Stimulated activated memory B cell treated with anti-CD40 and anti-IgM and Interleukin-4, amounts not matched to agents 10 μg/mL and 1 μg/mL and 100 μg/mL, for 72 hours (primary cell): ENCODE results near the gene MAK.
A peak's percentile ranks its signal among the peaks of the same experiment; 100 is the strongest.
"Not testable (repeated sequence)": the region's sequence is repeated elsewhere in the genome, so short reads cannot be mapped to it uniquely, and the experiment has no call there.

Source experiments
- ATAC-seq: fragments of 150-1000 bp; cut with Tn5 transposase; 2 replicates; pipeline ENCODE4 v1.10.0; 2021
- H3K27ac Mint-ChIP-seq: one replicate; pipeline ENCODE4 v1.8.0; 2022; ENCODE audit warnings: mild to moderate bottlenecking, mixed read lengths
- H3K27me3 Mint-ChIP-seq: one replicate; pipeline ENCODE4 v1.8.0; 2022; ENCODE audit warnings: mixed read lengths
- H3K36me3 Mint-ChIP-seq: one replicate; pipeline ENCODE4 v1.8.0; 2022; ENCODE audit warnings: mixed read lengths
- H3K4me1 Mint-ChIP-seq: one replicate; pipeline ENCODE4 v1.8.0; 2022; ENCODE audit warnings: mixed read lengths
- H3K4me3 Mint-ChIP-seq: one replicate; pipeline ENCODE4 v1.8.0; 2022; ENCODE audit warnings: mild to moderate bottlenecking, moderate library complexity, mixed read lengths
- H3K9me3 Mint-ChIP-seq: one replicate; pipeline ENCODE4 v1.8.0; 2022; ENCODE audit warnings: mixed read lengths

The MAK gene

GRCh38 chr6:10866709-10867108 is 28.4 kb upstream of the MAK start:
- H3K27me3 Mint-ChIP-seq, ATAC-seq, H3K36me3 Mint-ChIP-seq, H3K27ac Mint-ChIP-seq, H3K9me3 Mint-ChIP-seq, H3K4me1 Mint-ChIP-seq, H3K4me3 Mint-ChIP-seq: not testable (repeated sequence)

- not testable (repeated sequence) for ATAC-seq, H3K4me3 Mint-ChIP-seq, H3K27ac Mint-ChIP-seq, H3K9me3 Mint-ChIP-seq, H3K4me1 Mint-ChIP-seq, H3K36me3 Mint-ChIP-seq, H3K27me3 Mint-ChIP-seq
Measured at GRCh38 chr6:10863031-10863430, 24.7 kb upstream of the MAK start.

GRCh38 chr6:10862361-10862760 is 24.0 kb upstream of the MAK start:
- no peak overlapping the region for H3K4me3 Mint-ChIP-seq

GRCh38 chr6:10861086-10861485 is 22.7 kb upstream of the MAK start:
- H3K36me3 Mint-ChIP-seq: no peaks in the 10 kb centered on the region
- ATAC-seq: no peak
- peaks cover 9% of the 10 kb centered on the region for H3K27me3 Mint-ChIP-seq

More at GRCh38 chr6:10862361-10862760, 24.0 kb upstream of the MAK start:
- Mint-ChIP-seq H3K36me3 (no peaks in the 10 kb centered on the region), H3K9me3 (no peaks in the 10 kb centered on the region), H3K27me3 (no peaks in the 10 kb centered on the region), H3K27ac (no peak overlapping the region), H3K4me1 (no peaks in the 10 kb centered on the region)
- ATAC-seq: no peak

GRCh38 chr6:10857259-10857658 is 18.9 kb upstream of the MAK start:
- Mint-ChIP-seq H3K36me3 (peaks cover 6% of the 10 kb centered on the region), H3K27me3 (peaks cover 9% of the 10 kb centered on the region), H3K4me1 (peaks cover 5% of the 10 kb centered on the region), H3K27ac (no peak overlapping the region), H3K4me3 (no peak overlapping the region), H3K9me3 (peaks cover 10% of the 10 kb centered on the region)
- ATAC-seq: no peak

More at GRCh38 chr6:10861086-10861485, 22.7 kb upstream of the MAK start:
- H3K9me3 Mint-ChIP-seq: no peaks in the 10 kb centered on the region
- H3K4me1 Mint-ChIP-seq: no peaks in the 10 kb centered on the region
- no peak overlapping the region for H3K27ac Mint-ChIP-seq
- H3K4me3 Mint-ChIP-seq: no peak overlapping the region

- ATAC-seq: no peak
- peaks cover 5% of the 10 kb centered on the region for H3K4me1 Mint-ChIP-seq
- H3K27me3 Mint-ChIP-seq: peaks cover 9% of the 10 kb centered on the region
- no peak overlapping the region for H3K27ac Mint-ChIP-seq
- peaks cover 10% of the 10 kb centered on the region for H3K9me3 Mint-ChIP-seq
- no peak overlapping the region for H3K4me3 Mint-ChIP-seq
- peaks cover 6% of the 10 kb centered on the region for H3K36me3 Mint-ChIP-seq
Measured at GRCh38 chr6:10854922-10855632, 16.7 kb upstream of the MAK start.

- ATAC-seq, H3K27me3 Mint-ChIP-seq, H3K4me3 Mint-ChIP-seq, H3K36me3 Mint-ChIP-seq, H3K4me1 Mint-ChIP-seq, H3K27ac Mint-ChIP-seq: not testable (repeated sequence)
- H3K9me3 Mint-ChIP-seq: peaks cover 10% of the 10 kb centered on the region
Measured at GRCh38 chr6:10853849-10854300, 15.5 kb upstream of the MAK start.

GRCh38 chr6:10852361-10852960 is 14.1 kb upstream of the MAK start:
- H3K36me3 Mint-ChIP-seq: peaks cover 6% of the 10 kb centered on the region
- peaks cover 10% of the 10 kb centered on the region for H3K9me3 Mint-ChIP-seq

GRCh38 chr6:10850728-10851127 is 12.4 kb upstream of the MAK start:
- Mint-ChIP-seq H3K27ac (no peak overlapping the region), H3K27me3 (peaks cover 9% of the 10 kb centered on the region)

More at GRCh38 chr6:10852361-10852960, 14.1 kb upstream of the MAK start:
- no peak overlapping the region for H3K4me3 Mint-ChIP-seq
- no peak overlapping the region for H3K27ac Mint-ChIP-seq
- H3K4me1 Mint-ChIP-seq: peaks cover 5% of the 10 kb centered on the region
- H3K27me3 Mint-ChIP-seq: peaks cover 9% of the 10 kb centered on the region
- no peak for ATAC-seq

GRCh38 chr6:10849901-10850300 is 11.6 kb upstream of the MAK start:
- peaks cover 5% of the 10 kb centered on the region for H3K4me1 Mint-ChIP-seq
- peaks cover 10% of the 10 kb centered on the region for H3K9me3 Mint-ChIP-seq
- H3K36me3 Mint-ChIP-seq: peaks cover 6% of the 10 kb centered on the region
- H3K27ac Mint-ChIP-seq: no peak overlapping the region
- peaks cover 9% of the 10 kb centered on the region for H3K27me3 Mint-ChIP-seq
- ATAC-seq: no peak
- no peak overlapping the region for H3K4me3 Mint-ChIP-seq

More at GRCh38 chr6:10850728-10851127, 12.4 kb upstream of the MAK start:
- Mint-ChIP-seq H3K4me3 (no peak overlapping the region), H3K9me3 (peaks cover 10% of the 10 kb centered on the region), H3K4me1 (peaks cover 5% of the 10 kb centered on the region), H3K36me3 (peaks cover 6% of the 10 kb centered on the region)
- ATAC-seq: no peak

- Mint-ChIP-seq H3K4me3 (no peak overlapping the region), H3K9me3 (peaks cover 3% of the 10 kb centered on the region), H3K36me3 (no peaks in the 10 kb centered on the region), H3K27me3 (peaks cover 9% of the 10 kb centered on the region), H3K4me1 (no peaks in the 10 kb centered on the region), H3K27ac (no peak overlapping the region)
- ATAC-seq: no peak
Measured at GRCh38 chr6:10847684-10848083, 9.3 kb upstream of the MAK start.

- Mint-ChIP-seq H3K27me3 (peaks cover 27% of the 10 kb centered on the region), H3K9me3 (no peaks in the 10 kb centered on the region), H3K36me3 (no peaks in the 10 kb centered on the region), H3K4me3 (no peak overlapping the region), H3K27ac (no peak overlapping the region), H3K4me1 (peaks cover 9% of the 10 kb centered on the region)
- ATAC-seq: no peak
Measured at GRCh38 chr6:10843554-10843953, 5.2 kb upstream of the MAK start.

GRCh38 chr6:10838794-10839333 is 525 bp upstream of the MAK start:
- peaks cover 62% of the 10 kb centered on the region for H3K27me3 Mint-ChIP-seq
- H3K36me3 Mint-ChIP-seq: no peaks in the 10 kb centered on the region
- peak overlapping the region; percentile 80 for H3K4me3 Mint-ChIP-seq
- peaks cover 28% of the 10 kb centered on the region for H3K4me1 Mint-ChIP-seq
- peak; percentile 86 for ATAC-seq
- peak overlapping the region; percentile 90 for H3K27ac Mint-ChIP-seq
- H3K9me3 Mint-ChIP-seq: peaks cover 4% of the 10 kb centered on the region

GRCh38 chr6:10837622-10837994 is 731 bp downstream of the MAK start:
- H3K27ac Mint-ChIP-seq: peak overlapping the region; percentile 90
- no peaks in the 10 kb centered on the region for H3K36me3 Mint-ChIP-seq
- H3K27me3 Mint-ChIP-seq: peaks cover 62% of the 10 kb centered on the region
- no peak for ATAC-seq
- peak overlapping the region; percentile 80 for H3K4me3 Mint-ChIP-seq
- peaks cover 28% of the 10 kb centered on the region for H3K4me1 Mint-ChIP-seq
- H3K9me3 Mint-ChIP-seq: peaks cover 4% of the 10 kb centered on the region

- H3K36me3 Mint-ChIP-seq: no peaks in the 10 kb centered on the region
- peaks cover 28% of the 10 kb centered on the region for H3K4me1 Mint-ChIP-seq
- H3K27me3 Mint-ChIP-seq: peaks cover 62% of the 10 kb centered on the region
- ATAC-seq: no peak
- H3K4me3 Mint-ChIP-seq: peak overlapping the region; percentile 80
- peaks cover 4% of the 10 kb centered on the region for H3K9me3 Mint-ChIP-seq
- H3K27ac Mint-ChIP-seq: peak overlapping the region; percentile 90
Measured at GRCh38 chr6:10837009-10837621, 1.2 kb downstream of the MAK start.
